GM18499 (cell line): ENCODE measurements around the gene HECA.
"Not testable (repeated sequence)": the region's sequence is repeated elsewhere in the genome, so short reads cannot be mapped to it uniquely, and the experiment has no call there.

Experiments
- ATAC-seq: cut with Tn5 transposase; IDR thresholded peaks from one replicate; pipeline ENCODE4 v1.9.1; 2021; ENCODE audit warnings: moderate number of reproducible peaks; ENCODE audit not compliant: insufficient read depth, unreplicated experiment

Gene HECA

GRCh38 chr6:139135578-139136545 is 982 bp downstream of the HECA start:
- ATAC-seq: no peak

GRCh38 chr6:139137706-139138105 is 2.8 kb downstream of the HECA start:
- no peak for ATAC-seq

DNA sequence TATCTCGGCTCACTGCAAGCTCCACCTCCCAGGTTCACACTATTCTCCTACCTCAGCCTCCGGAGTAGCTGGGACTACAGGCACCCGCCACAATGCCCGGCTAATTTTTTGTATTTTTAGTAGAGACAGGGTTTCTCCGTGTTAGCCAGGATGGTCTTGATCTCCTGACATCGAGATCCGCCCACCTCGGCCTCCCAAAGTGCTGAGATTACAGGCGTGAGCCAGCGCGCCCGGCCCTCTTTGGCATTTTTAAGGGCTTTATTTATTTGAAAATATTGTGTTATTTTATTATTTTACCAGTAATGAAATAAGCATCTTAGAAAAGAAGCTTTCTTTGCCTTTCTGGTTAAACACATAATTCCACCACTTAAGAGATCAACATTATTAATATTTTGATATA is 6.0 kb downstream of the HECA start:
- ATAC-seq: not testable (repeated sequence)

GRCh38 chr6:139142262-139142661 is 7.4 kb downstream of the HECA start:
- no peak for ATAC-seq

DNA sequence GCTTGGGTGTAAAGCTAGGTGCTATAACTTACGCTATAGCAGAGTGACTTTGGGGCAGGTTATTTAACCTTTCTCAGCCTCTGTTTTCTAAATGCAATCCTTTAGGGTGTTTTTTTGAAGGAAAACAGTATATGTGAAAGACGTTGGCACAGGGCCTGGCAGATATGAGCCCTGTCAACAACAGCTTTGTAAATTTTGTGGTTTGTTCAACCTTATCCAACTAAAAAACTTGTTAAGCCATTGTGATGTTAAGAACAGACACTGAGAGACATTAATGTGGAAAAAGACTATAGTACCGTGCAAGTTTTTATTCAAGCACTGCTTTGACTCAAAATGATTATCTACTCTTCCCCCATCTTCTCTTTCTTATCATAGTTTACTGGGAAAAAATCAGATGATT is 8.2 kb downstream of the HECA start:
- no peak for ATAC-seq

DNA sequence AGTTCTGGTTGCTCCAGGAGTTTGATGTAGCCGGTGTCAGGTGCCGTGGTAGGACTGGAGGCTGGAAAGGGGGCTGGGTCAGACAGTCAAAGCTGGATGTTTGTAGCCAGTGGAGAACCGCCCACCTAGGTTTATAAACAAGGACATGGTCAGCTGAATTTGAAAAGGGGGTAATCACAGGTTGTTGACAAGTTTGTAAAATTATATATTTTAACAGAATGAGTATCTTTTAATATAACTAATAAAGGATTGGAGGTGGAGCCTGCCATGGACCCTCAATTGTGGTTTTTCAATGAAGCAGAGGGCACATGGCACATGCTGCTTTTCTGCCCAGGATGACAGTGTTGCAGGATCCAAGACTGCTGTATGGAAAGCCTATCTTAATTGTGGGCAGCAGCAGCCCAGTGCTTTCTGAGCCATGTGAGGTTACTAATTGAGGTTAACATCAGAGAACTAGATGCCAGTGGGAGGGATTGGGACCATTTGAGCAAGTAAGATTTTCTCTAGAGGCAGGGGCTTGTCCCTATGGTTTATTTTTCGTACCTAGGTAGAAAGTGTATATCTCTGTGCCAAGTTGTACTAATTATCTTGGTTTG is 9.7 kb downstream of the HECA start:
- no peak for ATAC-seq

- no peak for ATAC-seq
These were observed 10.8 kb downstream of the HECA start for GRCh38 chr6:139145661-139146060.

- peak; percentile 50 for ATAC-seq
These were observed 11.4 kb downstream of the HECA start for GRCh38 chr6:139146317-139146726.

- no peak for ATAC-seq
These were observed 12.7 kb downstream of the HECA start for GRCh38 chr6:139147628-139148027.

DNA sequence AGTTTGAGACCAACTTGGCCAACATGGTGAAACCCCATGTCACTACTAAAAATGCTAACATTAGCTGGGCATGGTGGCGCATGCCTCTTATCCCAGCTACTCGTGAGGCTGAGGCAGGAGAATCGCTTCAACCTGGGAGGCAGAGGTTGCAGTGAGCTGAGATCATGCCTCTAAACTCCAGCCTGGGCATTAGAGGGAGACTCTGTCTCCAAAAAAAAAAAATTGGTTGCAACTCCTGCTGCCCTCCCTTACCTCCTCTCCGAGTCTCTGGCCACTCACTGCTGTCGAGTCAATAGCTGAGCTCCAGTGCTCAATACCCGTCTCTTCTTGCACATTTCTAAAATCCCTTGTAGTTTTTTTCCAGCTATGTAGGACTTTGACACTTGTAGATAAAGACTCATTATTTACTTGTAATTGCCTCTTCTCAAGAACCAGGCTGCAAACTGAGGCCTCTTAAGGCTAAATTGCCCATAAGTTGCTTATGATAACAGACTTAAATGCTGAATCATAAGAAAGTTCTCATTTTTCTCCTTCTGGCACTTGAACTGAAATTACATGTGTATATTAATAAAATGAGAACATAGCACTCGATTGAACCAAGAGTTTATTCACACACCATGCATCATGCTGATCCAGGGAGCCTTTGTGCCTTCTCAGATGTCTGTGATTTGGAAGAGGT is 13.8 kb downstream of the HECA start:
- ATAC-seq: no peak

- ATAC-seq: no peak
These were observed 14.5 kb downstream of the HECA start for GRCh38 chr6:139149383-139149782.

- no peak for ATAC-seq
These were observed 16.0 kb downstream of the HECA start for GRCh38 chr6:139150920-139151319.

DNA sequence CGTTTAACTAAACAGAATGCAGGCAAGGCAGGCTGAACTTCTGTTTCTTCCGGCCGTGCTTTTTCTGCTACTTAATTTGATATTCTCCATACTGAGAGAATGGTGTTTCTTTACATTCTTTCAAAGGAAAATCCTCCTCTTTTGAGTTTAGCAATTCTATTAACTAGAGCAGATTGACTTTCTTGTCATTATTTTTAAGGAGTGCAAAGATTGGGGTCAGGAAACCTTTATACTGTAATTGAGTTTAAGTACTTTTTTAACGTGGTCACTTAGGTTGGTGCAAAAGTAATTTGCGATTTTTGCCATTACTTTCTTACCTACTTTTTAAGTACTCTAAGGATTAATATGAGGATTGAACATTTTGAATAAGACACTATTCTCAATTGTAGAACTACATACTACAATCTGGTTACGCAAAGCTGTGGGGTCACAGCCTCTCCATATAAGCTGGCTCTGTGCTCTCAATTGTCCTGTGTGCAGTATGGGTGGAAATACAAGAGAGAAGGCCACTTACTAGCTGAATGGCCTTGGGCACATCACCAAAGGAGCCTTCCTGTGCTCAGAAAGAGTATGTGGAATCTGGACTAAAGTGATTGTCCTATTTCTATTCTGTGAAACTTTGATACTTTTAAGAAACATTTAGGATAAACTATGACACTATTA is 16.7 kb downstream of the HECA start:
- no peak for ATAC-seq

DNA sequence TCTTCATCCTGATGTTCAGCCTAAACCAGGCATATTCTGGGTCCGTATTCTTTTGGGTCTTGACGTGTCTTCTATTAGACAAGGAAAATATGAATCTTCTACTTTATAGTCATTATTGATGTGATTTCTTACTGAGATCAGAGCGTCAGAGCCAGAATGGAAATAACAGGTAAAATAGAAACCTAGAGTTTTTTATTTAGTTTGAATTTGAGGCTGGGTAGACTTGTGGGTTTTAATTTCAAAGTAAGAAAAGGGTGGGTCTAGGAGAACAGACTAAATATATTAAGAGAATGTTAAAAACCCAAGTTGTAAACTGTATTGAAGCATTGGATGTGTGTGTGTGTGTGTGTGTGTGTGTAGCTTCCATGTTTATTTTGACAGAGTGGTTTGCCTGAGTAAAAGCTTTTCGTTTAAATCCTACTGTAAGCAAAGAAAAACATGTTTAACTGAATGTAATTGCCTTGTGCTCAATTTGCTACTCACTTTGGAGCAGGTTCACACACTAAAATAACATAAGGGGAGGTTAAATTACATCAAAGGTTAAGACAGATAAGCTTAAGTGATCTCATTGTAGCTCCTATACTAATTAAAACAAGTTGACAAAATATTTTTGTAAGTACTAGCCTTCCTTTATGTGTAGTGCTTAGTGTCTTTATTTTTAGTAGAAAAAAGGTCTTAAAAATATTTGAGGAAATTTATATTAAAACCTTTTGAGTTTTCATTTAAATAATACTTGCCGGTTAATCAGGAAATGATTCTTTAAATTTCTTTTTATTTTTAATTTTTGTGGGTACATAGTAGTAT is 17.4 kb downstream of the HECA start:
- ATAC-seq: no peak

DNA sequence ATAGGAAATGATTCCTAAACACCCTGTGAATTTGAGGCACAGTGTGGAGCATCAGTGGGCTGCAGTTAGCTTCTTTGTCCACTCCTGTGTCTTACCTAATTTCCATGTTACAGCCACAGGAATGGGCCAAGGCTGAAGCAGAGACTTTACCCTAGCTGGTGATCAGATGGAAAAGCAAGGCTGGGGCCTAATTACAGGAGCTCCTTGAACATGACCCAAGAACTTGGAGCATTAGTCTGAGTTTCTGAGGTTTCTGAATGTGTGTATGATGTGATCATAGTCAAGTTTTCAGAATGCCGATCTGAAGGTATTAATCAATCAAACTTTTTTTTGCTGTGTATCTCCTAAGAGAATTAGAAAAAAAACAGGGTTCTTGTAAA is 18.0 kb downstream of the HECA start:
- no peak for ATAC-seq

- ATAC-seq: no peak
These were observed 19.0 kb downstream of the HECA start for GRCh38 chr6:139153855-139154254.

DNA sequence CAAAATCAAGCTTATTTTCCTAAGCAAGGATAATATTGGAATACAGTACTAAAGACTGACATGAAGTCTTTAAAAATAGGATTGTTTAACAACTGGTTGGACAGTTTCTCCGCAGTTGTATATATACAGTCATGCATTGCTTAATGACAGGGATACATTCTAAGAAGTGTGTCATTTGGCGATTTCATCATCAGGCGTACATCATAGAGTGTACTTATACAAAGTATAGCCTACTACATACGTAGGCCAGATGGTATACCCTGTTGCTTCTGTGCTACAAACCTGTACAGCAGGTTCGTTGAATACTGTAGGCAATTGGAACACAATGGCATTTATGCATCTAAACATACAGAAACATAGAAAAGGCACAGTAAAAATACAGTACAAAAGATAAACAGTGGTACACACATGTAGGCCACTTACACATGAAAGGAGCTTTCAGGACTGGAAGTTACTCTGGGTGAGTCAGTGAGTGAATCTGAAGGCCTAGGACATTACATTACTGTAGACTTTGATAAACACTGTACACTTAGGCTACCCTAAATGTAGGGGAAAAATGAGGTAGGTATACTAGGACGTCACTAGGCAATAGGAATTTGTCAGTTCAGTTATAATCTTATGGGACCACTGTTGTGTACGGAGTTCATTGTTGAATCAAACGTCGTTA is 20.1 kb downstream of the HECA start:
- ATAC-seq: no peak

DNA sequence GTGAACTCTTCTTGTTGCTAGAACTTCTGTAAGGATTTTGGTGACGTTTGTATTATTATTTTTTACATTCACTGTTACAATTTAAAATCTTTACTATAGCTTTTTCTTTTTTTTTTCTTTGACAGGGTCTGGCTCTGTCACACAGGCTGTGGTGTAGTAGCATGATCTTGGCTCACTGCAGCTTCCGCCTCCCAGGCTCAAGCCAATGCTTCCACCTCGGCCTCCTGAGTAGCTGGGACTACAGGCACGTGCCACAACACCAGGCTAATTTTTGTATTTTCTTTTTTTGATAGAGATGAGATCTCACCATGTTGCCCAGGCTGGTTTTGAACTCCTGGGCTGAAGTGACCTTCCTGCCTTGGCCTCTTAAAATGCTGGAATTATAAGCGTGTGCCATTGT is 21.2 kb downstream of the HECA start:
- ATAC-seq: no peak

GRCh38 chr6:139156551-139156950 is 21.7 kb downstream of the HECA start:
- ATAC-seq: no peak
